ENCODE measurements around the gene LPCAT2.

LPCAT2 gene

GRCh38 chr16:55527885-55528284 lies 19.0 kb downstream of the LPCAT2 start:
- Histone ChIP-seq H3K9ac (ENCODE audit: low read length in 2 of 2) (no peak overlapping the region), H3K36me3 (ENCODE audit: control insufficient read depth in 2 of 2, insufficient read depth in 2 of 2, low read length in 2 of 2) (no peaks in the 10 kb centered on the region), H3K4me1 (ENCODE audit: control insufficient read depth, insufficient read depth, low read length) (no peaks in the 10 kb centered on the region), H3K27ac (ENCODE audit: low read length) (no peak overlapping the region), H3K9me3 (ENCODE audit: control insufficient read depth in 2 of 2, low read length in 2 of 2) (no peaks in the 10 kb centered on the region), H3K27me3 (ENCODE audit: control insufficient read depth in 1 of 2, insufficient read depth in 2 of 2, low read length in 2 of 2) (no peaks in the 10 kb centered on the region), H3K4me3 (ENCODE audit: low read length in 2 of 2) (no peak overlapping the region)

DNA sequence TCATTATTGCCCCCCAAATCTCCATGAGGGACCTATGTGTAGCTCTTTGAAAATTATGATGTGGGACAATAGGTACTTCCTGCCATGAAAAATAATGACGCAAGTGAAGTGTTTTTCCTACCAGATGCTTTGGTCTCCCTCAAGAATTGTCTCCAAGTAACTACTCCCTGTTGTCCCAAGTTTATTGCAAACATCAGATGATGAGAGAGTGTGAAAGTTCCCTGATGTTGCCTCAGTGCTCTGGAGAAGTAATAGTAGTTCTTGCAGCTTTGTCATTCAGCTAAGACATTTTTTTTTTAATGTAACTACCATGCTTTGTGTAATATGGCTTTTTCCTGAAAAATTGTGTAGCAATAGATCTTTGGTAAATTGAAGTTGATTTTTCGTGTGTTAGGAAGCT lies 20.1 kb downstream of the LPCAT2 start:
- Histone ChIP-seq H3K4me3 (ENCODE audit: low read length in 2 of 2) (no peak overlapping the region), H3K27me3 (ENCODE audit: control insufficient read depth in 1 of 2, insufficient read depth in 2 of 2, low read length in 2 of 2) (no peaks in the 10 kb centered on the region), H3K36me3 (ENCODE audit: control insufficient read depth in 2 of 2, insufficient read depth in 2 of 2, low read length in 2 of 2) (no peaks in the 10 kb centered on the region), H3K4me1 (ENCODE audit: control insufficient read depth, insufficient read depth, low read length) (no peaks in the 10 kb centered on the region), H3K27ac (ENCODE audit: low read length) (no peak overlapping the region), H3K9ac (ENCODE audit: low read length in 2 of 2) (no peak overlapping the region), H3K9me3 (ENCODE audit: control insufficient read depth in 2 of 2, low read length in 2 of 2) (no peaks in the 10 kb centered on the region)

DNA sequence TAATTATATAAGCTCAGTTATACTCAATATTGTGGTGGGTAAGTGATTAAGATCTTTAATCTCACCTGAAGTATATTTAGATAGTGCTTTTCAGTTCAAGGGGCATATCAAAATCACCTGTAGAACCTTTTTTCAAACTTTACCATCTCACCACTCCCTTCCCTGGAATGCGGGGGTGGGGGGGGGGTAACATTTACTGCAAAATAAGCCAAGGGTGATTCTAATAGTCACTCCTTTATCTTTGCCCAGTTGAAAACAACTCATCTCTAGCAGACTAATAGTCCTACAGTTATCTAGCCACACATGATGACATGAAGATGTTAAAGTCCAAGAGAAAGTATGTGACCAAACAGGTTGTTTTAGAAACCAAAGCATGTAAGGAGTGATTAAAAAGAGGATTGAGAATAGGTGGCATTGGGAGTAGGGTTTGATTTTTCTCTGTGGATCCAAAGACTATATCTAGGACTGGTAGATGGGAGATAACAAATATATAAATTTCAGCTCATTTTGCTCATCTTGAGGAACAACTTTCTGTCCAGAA lies 21.5 kb downstream of the LPCAT2 start:
- no peak overlapping the region for H3K4me3 ChIP-seq (ENCODE audit: low read length in 2 of 2)

DNA sequence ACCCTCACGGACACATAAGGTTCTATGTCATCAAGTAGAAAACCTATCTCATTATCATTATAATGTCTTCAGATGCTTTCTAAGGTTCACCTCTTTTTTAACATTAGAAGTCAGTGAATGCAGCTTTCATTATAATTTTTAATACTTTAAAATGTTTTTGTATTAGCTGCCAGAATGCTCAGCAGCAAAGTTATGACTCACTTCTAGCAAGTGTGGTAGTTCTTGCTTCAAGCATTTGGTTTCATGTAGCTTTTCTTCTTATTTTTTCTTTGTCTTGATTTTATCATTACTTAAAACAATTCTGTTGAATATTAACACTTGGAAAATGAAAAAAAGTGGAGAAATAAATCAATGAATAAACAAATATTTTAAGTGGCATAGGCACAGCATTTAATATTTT lies 23.4 kb downstream of the LPCAT2 start:
- H3K27me3 ChIP-seq (ENCODE audit: control insufficient read depth in 1 of 2, insufficient read depth in 2 of 2, low read length in 2 of 2) = no peaks in the 10 kb centered on the region
- no peak overlapping the region for H3K9ac ChIP-seq (ENCODE audit: low read length in 2 of 2)
- no peaks in the 10 kb centered on the region for H3K36me3 ChIP-seq (ENCODE audit: control insufficient read depth in 2 of 2, insufficient read depth in 2 of 2, low read length in 2 of 2)
- H3K4me1 ChIP-seq (ENCODE audit: control insufficient read depth, insufficient read depth, low read length) = no peaks in the 10 kb centered on the region
- no peak overlapping the region for H3K4me3 ChIP-seq (ENCODE audit: low read length in 2 of 2)
- no peak overlapping the region for H3K27ac ChIP-seq (ENCODE audit: low read length)
- no peaks in the 10 kb centered on the region for H3K9me3 ChIP-seq (ENCODE audit: control insufficient read depth in 2 of 2, low read length in 2 of 2)

More for the DNA sequence above, 21.5 kb downstream of the LPCAT2 start:
- no peak overlapping the region for H3K9ac ChIP-seq (ENCODE audit: low read length in 2 of 2)
- no peaks in the 10 kb centered on the region for H3K4me1 ChIP-seq (ENCODE audit: control insufficient read depth, insufficient read depth, low read length)
- no peaks in the 10 kb centered on the region for H3K36me3 ChIP-seq (ENCODE audit: control insufficient read depth in 2 of 2, insufficient read depth in 2 of 2, low read length in 2 of 2)
- no peak overlapping the region for H3K27ac ChIP-seq (ENCODE audit: low read length)
- no peaks in the 10 kb centered on the region for H3K9me3 ChIP-seq (ENCODE audit: control insufficient read depth in 2 of 2, low read length in 2 of 2)
- no peaks in the 10 kb centered on the region for H3K27me3 ChIP-seq (ENCODE audit: control insufficient read depth in 1 of 2, insufficient read depth in 2 of 2, low read length in 2 of 2)

- H3K27me3 ChIP-seq (ENCODE audit: control insufficient read depth in 1 of 2, insufficient read depth in 2 of 2, low read length in 2 of 2) = no peaks in the 10 kb centered on the region
- no peaks in the 10 kb centered on the region for H3K4me1 ChIP-seq (ENCODE audit: control insufficient read depth, insufficient read depth, low read length)
- H3K9ac ChIP-seq (ENCODE audit: low read length in 2 of 2) = no peak overlapping the region
- H3K9me3 ChIP-seq (ENCODE audit: control insufficient read depth in 2 of 2, low read length in 2 of 2) = no peaks in the 10 kb centered on the region
- H3K4me3 ChIP-seq (ENCODE audit: low read length in 2 of 2) = no peak overlapping the region
- no peak overlapping the region for H3K27ac ChIP-seq (ENCODE audit: low read length)
- no peaks in the 10 kb centered on the region for H3K36me3 ChIP-seq (ENCODE audit: control insufficient read depth in 2 of 2, insufficient read depth in 2 of 2, low read length in 2 of 2)
Measured at GRCh38 chr16:55534756-55535155, 25.9 kb downstream of the LPCAT2 start.

GRCh38 chr16:55539049-55539448 lies 30.2 kb downstream of the LPCAT2 start:
- H3K4me3 ChIP-seq (ENCODE audit: low read length in 2 of 2) = no peak overlapping the region
- H3K36me3 ChIP-seq (ENCODE audit: control insufficient read depth in 2 of 2, insufficient read depth in 2 of 2, low read length in 2 of 2) = no peaks in the 10 kb centered on the region
- H3K9ac ChIP-seq (ENCODE audit: low read length in 2 of 2) = no peak overlapping the region
- peaks cover 3% of the 10 kb centered on the region for H3K4me1 ChIP-seq (ENCODE audit: control insufficient read depth, insufficient read depth, low read length)
- no peaks in the 10 kb centered on the region for H3K9me3 ChIP-seq (ENCODE audit: control insufficient read depth in 2 of 2, low read length in 2 of 2)
- H3K27ac ChIP-seq (ENCODE audit: low read length) = no peak overlapping the region
- H3K27me3 ChIP-seq (ENCODE audit: control insufficient read depth in 1 of 2, insufficient read depth in 2 of 2, low read length in 2 of 2) = no peaks in the 10 kb centered on the region

GRCh38 chr16:55539488-55539887 lies 30.6 kb downstream of the LPCAT2 start:
- no peaks in the 10 kb centered on the region for H3K36me3 ChIP-seq (ENCODE audit: control insufficient read depth in 2 of 2, insufficient read depth in 2 of 2, low read length in 2 of 2)
- H3K4me1 ChIP-seq (ENCODE audit: control insufficient read depth, insufficient read depth, low read length) = peaks cover 3% of the 10 kb centered on the region
- H3K9ac ChIP-seq (ENCODE audit: low read length in 2 of 2) = no peak overlapping the region
- H3K27me3 ChIP-seq (ENCODE audit: control insufficient read depth in 1 of 2, insufficient read depth in 2 of 2, low read length in 2 of 2) = no peaks in the 10 kb centered on the region
- no peaks in the 10 kb centered on the region for H3K9me3 ChIP-seq (ENCODE audit: control insufficient read depth in 2 of 2, low read length in 2 of 2)
- H3K4me3 ChIP-seq (ENCODE audit: low read length in 2 of 2) = no peak overlapping the region
- no peak overlapping the region for H3K27ac ChIP-seq (ENCODE audit: low read length)

- Histone ChIP-seq H3K9me3 (ENCODE audit: control insufficient read depth in 2 of 2, low read length in 2 of 2) (no peaks in the 10 kb centered on the region), H3K4me3 (ENCODE audit: low read length in 2 of 2) (no peak overlapping the region), H3K9ac (ENCODE audit: low read length in 2 of 2) (no peak overlapping the region), H3K27me3 (ENCODE audit: control insufficient read depth in 1 of 2, insufficient read depth in 2 of 2, low read length in 2 of 2) (no peaks in the 10 kb centered on the region), H3K4me1 (ENCODE audit: control insufficient read depth, insufficient read depth, low read length) (peaks cover 3% of the 10 kb centered on the region), H3K27ac (ENCODE audit: low read length) (no peak overlapping the region), H3K36me3 (ENCODE audit: control insufficient read depth in 2 of 2, insufficient read depth in 2 of 2, low read length in 2 of 2) (no peaks in the 10 kb centered on the region)
Measured at GRCh38 chr16:55540221-55540620, 31.3 kb downstream of the LPCAT2 start.

DNA sequence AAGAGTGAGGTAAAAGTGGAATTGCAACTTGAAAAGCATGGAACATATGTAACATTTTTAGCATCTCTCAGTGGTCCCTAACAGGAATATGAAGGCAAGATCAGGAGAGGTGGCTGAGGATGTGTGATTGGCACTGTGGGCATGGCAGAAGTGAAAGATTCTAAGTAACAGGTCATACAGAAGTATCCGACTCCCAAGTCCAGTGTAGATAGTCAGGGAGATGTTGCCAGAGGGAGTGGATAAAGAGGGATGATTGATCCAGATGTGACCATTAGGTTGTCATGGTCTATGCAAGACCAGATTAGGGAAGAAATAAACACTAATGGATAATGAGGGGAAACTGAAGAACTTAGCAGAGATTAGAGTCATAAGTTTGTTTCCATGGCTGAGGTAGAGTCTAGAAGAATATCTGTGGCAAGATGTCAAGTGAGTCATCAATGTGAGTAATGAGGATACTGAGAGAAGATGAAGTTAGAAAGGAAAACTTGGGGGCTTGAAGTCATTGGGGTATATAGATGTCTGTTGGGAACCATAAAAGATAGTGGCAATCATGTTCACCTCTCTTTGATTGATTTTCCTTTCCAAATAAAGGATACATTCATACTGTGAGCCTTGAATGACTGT lies 33.7 kb downstream of the LPCAT2 start:
- H3K4me3 ChIP-seq (ENCODE audit: low read length in 2 of 2) = no peak overlapping the region
- no peak overlapping the region for H3K27ac ChIP-seq (ENCODE audit: low read length)
- no peaks in the 10 kb centered on the region for H3K27me3 ChIP-seq (ENCODE audit: control insufficient read depth in 1 of 2, insufficient read depth in 2 of 2, low read length in 2 of 2)
- H3K36me3 ChIP-seq (ENCODE audit: control insufficient read depth in 2 of 2, insufficient read depth in 2 of 2, low read length in 2 of 2) = no peaks in the 10 kb centered on the region
- no peaks in the 10 kb centered on the region for H3K9me3 ChIP-seq (ENCODE audit: control insufficient read depth in 2 of 2, low read length in 2 of 2)
- H3K4me1 ChIP-seq (ENCODE audit: control insufficient read depth, insufficient read depth, low read length) = peaks cover 3% of the 10 kb centered on the region
- H3K9ac ChIP-seq (ENCODE audit: low read length in 2 of 2) = no peak overlapping the region

GRCh38 chr16:55543472-55543871 lies 34.6 kb downstream of the LPCAT2 start:
- Histone ChIP-seq H3K9ac (ENCODE audit: low read length in 2 of 2) (no peak overlapping the region), H3K36me3 (ENCODE audit: control insufficient read depth in 2 of 2, insufficient read depth in 2 of 2, low read length in 2 of 2) (no peaks in the 10 kb centered on the region), H3K27me3 (ENCODE audit: control insufficient read depth in 1 of 2, insufficient read depth in 2 of 2, low read length in 2 of 2) (no peaks in the 10 kb centered on the region), H3K4me1 (ENCODE audit: control insufficient read depth, insufficient read depth, low read length) (peaks cover 3% of the 10 kb centered on the region), H3K4me3 (ENCODE audit: low read length in 2 of 2) (no peak overlapping the region), H3K27ac (ENCODE audit: low read length) (no peak overlapping the region), H3K9me3 (ENCODE audit: control insufficient read depth in 2 of 2, low read length in 2 of 2) (no peaks in the 10 kb centered on the region)

DNA sequence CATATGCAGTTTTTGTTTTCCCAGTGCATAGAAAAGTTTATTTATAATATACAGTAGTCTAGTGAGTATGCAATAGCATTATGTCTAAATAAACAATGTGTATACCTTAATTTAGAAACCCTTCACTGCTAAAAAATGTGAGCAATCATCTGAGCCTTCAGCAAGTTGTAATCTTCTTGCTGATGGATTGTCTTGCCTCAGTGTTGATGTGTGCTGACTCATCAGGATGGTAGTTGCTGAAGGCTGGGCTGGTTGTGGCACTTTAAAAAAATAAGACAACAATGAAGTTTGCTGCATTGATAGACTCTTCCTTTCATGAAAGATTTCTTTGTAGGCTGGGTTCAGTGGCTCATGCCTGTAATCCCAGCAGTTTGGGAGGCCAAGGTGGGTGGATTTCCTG lies 43.7 kb downstream of the LPCAT2 start:
- Histone ChIP-seq H3K9ac (ENCODE audit: low read length in 2 of 2) (no peak overlapping the region), H3K27ac (ENCODE audit: low read length) (no peak overlapping the region), H3K4me1 (ENCODE audit: control insufficient read depth, insufficient read depth, low read length) (no peaks in the 10 kb centered on the region), H3K27me3 (ENCODE audit: control insufficient read depth in 1 of 2, insufficient read depth in 2 of 2, low read length in 2 of 2) (no peaks in the 10 kb centered on the region), H3K4me3 (ENCODE audit: low read length in 2 of 2) (no peak overlapping the region), H3K36me3 (ENCODE audit: control insufficient read depth in 2 of 2, insufficient read depth in 2 of 2, low read length in 2 of 2) (no peaks in the 10 kb centered on the region), H3K9me3 (ENCODE audit: control insufficient read depth in 2 of 2, low read length in 2 of 2) (no peaks in the 10 kb centered on the region)
